Mammary epithelial cell (primary cell): ENCODE results near the gene TAAR8.

Source experiments
- CTCF ChIP-seq, 2 donors: IDR thresholded peaks in 1 of 2; conservative IDR thresholded peaks in 1 of 2; 2 replicates each; pipeline ENCODE4 v1.5.1; 2011 to 2012; ENCODE audit warnings: inconsistent platforms in 2 of 2, low read length in 2 of 2, mild to moderate bottlenecking in 2 of 2, control low read depth in 1 of 2, low read depth in 1 of 2; ENCODE audit not compliant: insufficient read depth in 1 of 2; ENCODE audit errors: extremely low read depth in 1 of 2
- EZH2 ChIP-seq: IDR thresholded peaks from 2 replicates; pipeline ENCODE4 v1.6.1; 2012; ENCODE audit warnings: low read length, inconsistent platforms, borderline replicate concordance

GRCh38 chr6:132592855-132593254, 40.4 kb downstream of the TAAR8 start:
- TF ChIP-seq CTCF (conservative IDR thresholded peaks at IDR 0.05 in 1 of 2, IDR thresholded peaks at IDR 0.05 in 1 of 2; ENCODE audit: extremely low read depth in 1 of 2, insufficient read depth in 1 of 2, low read depth in 1 of 2, low read length in 2 of 2) (no peak), EZH2 (no peak)
